GM12878 (cell line): Measurements from ENCODE around the gene C1orf174. TPM values are rescaled to one million over a fixed set of nuclear protein-coding genes. Genes with fewer than 3 reads are reported as not detected.

ENCODE experiments used
- ATAC-seq: fragments of 200-7000 bp; cut with Tn5 transposase; 3 replicates; pipeline ENCODE4 v1.9.1; 2020; ENCODE audit warnings: mild to moderate bottlenecking, moderate library complexity
- BruUV-seq: library from RNA; stranded (reverse); fragments of 400-500 nt; replicated peaks from 2 replicates; lab custom pipeline; 2021; lab: Mats Ljungman, UMichigan
- CTCF ChIA-PET: fragments of 300-600 bp; sonication (Branson Sonifier 250); formaldehyde crosslinking; extraction: SDS; loops from one replicate; lab custom pipeline; 2021; ENCODE audit warnings: inconsistent platforms; lab: Yijun Ruan, JAX
- POLR2A ChIA-PET: fragments of 350-600 bp; formaldehyde crosslinking; extraction: SDS; loops from one replicate; lab custom pipeline; 2021; ENCODE audit warnings: inconsistent platforms; lab: Charles Lee
- RAD21 ChIA-PET: fragments of 300-600 bp; sonication (Branson Sonifier 250); formaldehyde crosslinking; loops from one replicate; lab custom pipeline; 2023; ENCODE audit warnings: antibody characterized with exemption; ENCODE audit not compliant: unreplicated experiment; lab: Charles Lee
- SMC1A ChIA-PET: fragments of 300-600 bp; sonication (Branson Sonifier 250); formaldehyde crosslinking; loops from one replicate; lab custom pipeline; 2023; ENCODE audit not compliant: unreplicated experiment, uncharacterized antibody; lab: Charles Lee
- DNase-seq: peaks from one replicate; pipeline ENCODE4 v3.0.0-alpha.2; 2011; ENCODE audit warnings: low read depth, low spot score
- FAIRE-seq: peaks from 3 replicates; lab custom pipeline; 2011; peaks lifted over from hg19 to GRCh38; lab: Jason Lieb, UNC
- H2AFZ ChIP-seq: 2 replicates; pipeline ENCODE4 v1.6.0; 2011; ENCODE audit warnings: low read depth, low read length, control low read depth; ENCODE audit not compliant: control insufficient read depth
- H3K27ac ChIP-seq: 2 replicates; pipeline ENCODE4 v1.5.1; 2011; ENCODE audit warnings: control low read depth; ENCODE audit not compliant: control insufficient read depth, insufficient read depth
- H3K27me3 ChIP-seq, 2 experiments: replicated peaks in 1 of 2; 2 replicates each; pipeline versions ENCODE4 v1.6.0 to v1.6.1; 2011; ENCODE audit warnings: low read length in 1 of 2; ENCODE audit not compliant: control insufficient read depth in 2 of 2, insufficient read depth in 2 of 2
- H3K36me3 ChIP-seq, 2 experiments: 2 replicates each; pipeline ENCODE4 v1.5.1; 2011; ENCODE audit warnings: low read length in 1 of 2; ENCODE audit not compliant: control insufficient read depth in 2 of 2, insufficient read depth in 2 of 2
- H3K4me1 ChIP-seq: 2 replicates; pipeline ENCODE4 v1.6.1; 2011; ENCODE audit warnings: mild to moderate bottlenecking, low read length, moderate library complexity, mixed read lengths; ENCODE audit not compliant: control insufficient read depth, insufficient read depth
- H3K4me2 ChIP-seq: 2 replicates; pipeline ENCODE4 v1.6.0; 2011; ENCODE audit warnings: control low read depth; ENCODE audit not compliant: control insufficient read depth, insufficient read depth
- H3K4me3 ChIP-seq: fragments of 200-600 bp; sonication (generic); 2 replicates; pipeline ENCODE4 v1.5.1; 2016
- H3K79me2 ChIP-seq: 2 replicates; pipeline ENCODE4 v1.6.0; 2011; ENCODE audit warnings: low read length; ENCODE audit not compliant: control insufficient read depth, insufficient read depth
- H3K9ac ChIP-seq: 2 replicates; pipeline ENCODE4 v1.8.0; 2011; ENCODE audit warnings: low read length, control low read depth, mixed read lengths; ENCODE audit not compliant: control insufficient read depth, insufficient read depth
- H3K9me3 ChIP-seq: replicated peaks from 3 replicates; pipeline ENCODE4 v1.5.1; 2011; ENCODE audit warnings: mild to moderate bottlenecking, low read length; ENCODE audit not compliant: control insufficient read depth, insufficient read depth
- H4K20me1 ChIP-seq: 2 replicates; pipeline ENCODE4 v1.6.0; 2011; ENCODE audit not compliant: control insufficient read depth, insufficient read depth
- CHD2 ChIP-seq: IDR thresholded peaks from 2 replicates; pipeline ENCODE4 v1.6.1; 2011; ENCODE audit warnings: low read depth, low read length, improper control_type of control experiment, borderline replicate concordance
- CREB1 ChIP-seq: IDR thresholded peaks from 2 replicates; pipeline ENCODE4 v1.6.1; 2012; ENCODE audit warnings: low read depth, mild to moderate bottlenecking, inconsistent platforms
- HDGF ChIP-seq: fragments of 450-650 bp; IDR thresholded peaks from 2 replicates; pipeline ENCODE4 v1.6.1; 2016; ENCODE audit warnings: antibody characterized with exemption
- IRF4 ChIP-seq: IDR thresholded peaks from 2 replicates; pipeline ENCODE4 v1.6.1; 2011; ENCODE audit warnings: low read depth, low read length
- IRF5 ChIP-seq: fragments of 450-650 bp; IDR thresholded peaks from 2 replicates; pipeline ENCODE4 v1.6.1; 2017; ENCODE audit warnings: borderline replicate concordance
- KAT2A ChIP-seq: conservative IDR thresholded peaks from 2 replicates; pipeline ENCODE4 v1.6.1; 2011; ENCODE audit warnings: low read depth, low read length; ENCODE audit not compliant: control insufficient read depth
- PAX5 ChIP-seq: IDR thresholded peaks from 2 replicates; pipeline ENCODE4 v1.6.1; 2011; ENCODE audit warnings: low read depth, low read length, borderline replicate concordance
- POLR2AphosphoS5 ChIP-seq: IDR thresholded peaks from 2 replicates; pipeline ENCODE4 v1.6.1; 2011; ENCODE audit warnings: mild to moderate bottlenecking, low read length, inconsistent platforms
- SMC3 ChIP-seq: IDR thresholded peaks from 2 replicates; pipeline ENCODE4 v1.6.1; 2011; ENCODE audit warnings: low read length, improper control_type of control experiment, borderline replicate concordance
- TAF1 ChIP-seq: IDR thresholded peaks from 2 replicates; pipeline ENCODE4 v1.6.1; 2011; ENCODE audit warnings: mild to moderate bottlenecking, low read depth, low read length, borderline replicate concordance
- TCF7 ChIP-seq: IDR thresholded peaks from 2 replicates; pipeline ENCODE4 v1.6.1; 2014; ENCODE audit warnings: antibody characterized with exemption, borderline replicate concordance
- WRNIP1 ChIP-seq: IDR thresholded peaks from 2 replicates; pipeline ENCODE4 v1.6.1; 2011; ENCODE audit warnings: low read depth, low read length, improper control_type of control experiment, borderline replicate concordance
- ZZZ3 ChIP-seq: IDR thresholded peaks from 2 replicates; pipeline ENCODE4 v1.6.1; 2011; ENCODE audit warnings: low read depth; ENCODE audit not compliant: control insufficient read depth, insufficient read length
- WGBS: methylation state at CpG from one replicate; pipeline ENCODE4 v1.1.6; 2016; ENCODE audit warnings: low lambda C conversion rate; ENCODE audit not compliant: insufficient replicate concordance, insufficient coverage; ENCODE audit errors: missing lambda C conversion rate; 5-methylcytosine and 5-hydroxymethylcytosine counted together
- in situ Hi-C: fragments of 300-500 bp; cut with MboI; formaldehyde crosslinking; loops from 9 replicates; pipeline ENCODE4 v1.14.3; 2018; ENCODE audit warnings: mixed read lengths
- intact Hi-C: fragments of 100-400 bp; cut with micrococcal nuclease; formaldehyde crosslinking; loops from one replicate; pipeline ENCODE4 v1.14.2; 2022; ENCODE audit not compliant: unreplicated experiment
- polyA plus RNA-seq, 11 experiments: library from polyadenylated mRNA; depleted of rRNA in 4 of 11; unstranded in 6 of 11; stranded (reverse) in 5 of 11; fragments of >200 nt; fragmentation: Nextera tagmentation in 4 of 11; fragmentation: Illumina TruSeq in 1 of 11; extraction: Ambion mirVana in 4 of 11; extraction: Trizol in 1 of 11; gene quantifications; 1 replicate in 1 of 11; 2 replicates in 10 of 11; pipeline versions ENCODE4 v1.2.1 to v1.2.3, GENCODE V29; 2011 to 2016; ENCODE audit warnings: inconsistent platforms in 2 of 11, missing spikeins in 2 of 11, low read depth in 1 of 11
- total RNA-seq, 4 experiments: library from RNA; depleted of rRNA in 3 of 4; stranded (reverse); fragments of >200 nt in 3 of 4; fragmentation: Illumina TruSeq in 1 of 4; extraction: Trizol in 1 of 4; gene quantifications; 2 replicates each; pipeline versions ENCODE4 v1.2.1 to v1.2.3, GENCODE V29; 2013 to 2021
- TF ChIP-seq, protein P1 (sequence below): IDR thresholded peaks from 2 replicates; pipeline ENCODE4 v1.6.1; 2012; ENCODE audit warnings: low read depth, low read length, improper control_type of control experiment

C1orf174 gene
- total and polyA plus RNA-seq, 10 of the 15 experiments (the other 5 are each of a cell fraction or from before 2014, with no cell fraction given) = 17.5 to 35.4 (median 25.1) TPM

- RAD21 ChIA-PET = no interaction called here
- Histone ChIP-seq H3K27me3 (no peaks in the 10 kb centered on the region; a peak in 1 of 4 replicates), H3K9me3 (no peaks in the 10 kb centered on the region; the same call in 2 of the 3 replicates), H3K4me2 (no peak overlapping the region), H3K4me1 (no peaks in the 10 kb centered on the region), H3K36me3 (no peaks in the 10 kb centered on the region)
- intact Hi-C loops = no loop called here
- in situ Hi-C loops = no loop called here
- no TSS peak for BruUV-seq
- POLR2A ChIA-PET = no interaction called here
- SMC1A ChIA-PET = no interaction called here
- TF ChIP-seq CHD2 = no peak
- no peak for TF ChIP-seq HDGF
- TF ChIP-seq TAF1 = no peak
- TF ChIP-seq WRNIP1 = no peak
- TF ChIP-seq TCF7 = no peak
- no peak for TF ChIP-seq CREB1
- no peak for TF ChIP-seq KAT2A
- TF ChIP-seq, all 136 proteins: peak for 0
- FAIRE-seq (no peak), ATAC-seq (no peak), DNase-seq (no peak)
- H3K9ac ChIP-seq = no peak overlapping the region
- no peak overlapping the region for H3K4me3 ChIP-seq
- CTCF ChIA-PET = no interaction called here
- no peak overlapping the region for H3K27ac ChIP-seq
- no peaks in the 10 kb centered on the region for H4K20me1 ChIP-seq
- 51% methylated on average over 12 of the region's 12 CpGs for WGBS
- no peak overlapping the region for H2AFZ ChIP-seq
- H3K79me2 ChIP-seq = no peaks in the 10 kb centered on the region
These were observed 25.2 kb upstream of the C1orf174 start for GRCh38 chr1:3925256-3925655.

- WGBS = 34% methylated on average over 3 of the region's 3 CpGs
- ChIA-PET RAD21 (no interaction called here), CTCF (no interaction called here), POLR2A (no interaction called here), SMC1A (no interaction called here)
- Histone ChIP-seq H3K4me1 (no peaks in the 10 kb centered on the region), H3K27ac (no peak overlapping the region), H3K79me2 (no peaks in the 10 kb centered on the region), H3K27me3 (no peaks in the 10 kb centered on the region; a peak in 1 of 4 replicates), H2AFZ (no peak overlapping the region), H3K4me3 (no peak overlapping the region), H3K36me3 (no peaks in the 10 kb centered on the region), H4K20me1 (no peaks in the 10 kb centered on the region), H3K9ac (no peak overlapping the region), H3K9me3 (no peaks in the 10 kb centered on the region; the same call in 2 of the 3 replicates), H3K4me2 (no peak overlapping the region)
- in situ Hi-C loops (no loop called here), intact Hi-C loops (no loop called here)
- ATAC-seq (no peak), FAIRE-seq (no peak), DNase-seq (no peak)
- BruUV-seq = no TSS peak
- TF ChIP-seq IRF5 (no peak), POLR2AphosphoS5 (no peak), IRF4 (no peak), PAX5 (no peak), ZZZ3 (no peak), SMC3 (no peak)
- TF ChIP-seq, protein P1, sequence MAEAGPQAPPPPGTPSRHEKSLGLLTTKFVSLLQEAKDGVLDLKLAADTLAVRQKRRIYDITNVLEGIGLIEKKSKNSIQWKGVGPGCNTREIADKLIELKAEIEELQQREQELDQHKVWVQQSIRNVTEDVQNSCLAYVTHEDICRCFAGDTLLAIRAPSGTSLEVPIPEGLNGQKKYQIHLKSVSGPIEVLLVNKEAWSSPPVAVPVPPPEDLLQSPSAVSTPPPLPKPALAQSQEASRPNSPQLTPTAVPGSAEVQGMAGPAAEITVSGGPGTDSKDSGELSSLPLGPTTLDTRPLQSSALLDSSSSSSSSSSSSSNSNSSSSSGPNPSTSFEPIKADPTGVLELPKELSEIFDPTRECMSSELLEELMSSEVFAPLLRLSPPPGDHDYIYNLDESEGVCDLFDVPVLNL = no peak
These were observed 24.8 kb upstream of the C1orf174 start for GRCh38 chr1:3924825-3925220.
